GM18861 (cell line): ENCODE data around the gene LEPROT.

Experiments
- ATAC-seq: cut with Tn5 transposase; IDR thresholded peaks from one replicate; pipeline ENCODE4 v1.9.1; 2021; ENCODE audit not compliant: unreplicated experiment

LEPROT gene

GRCh38 chr1:65471861-65472332, 51.4 kb downstream of the LEPROT start:
- no peak for ATAC-seq

- no peak for ATAC-seq
Measured at GRCh38 chr1:65476327-65476726, 55.9 kb downstream of the LEPROT start.

GRCh38 chr1:65477414-65478378, 57.2 kb downstream of the LEPROT start:
- ATAC-seq = no peak

GRCh38 chr1:65478379-65479026, 58.0 kb downstream of the LEPROT start:
- no peak for ATAC-seq

GRCh38 chr1:65479554-65480204, 59.2 kb downstream of the LEPROT start:
- no peak for ATAC-seq

DNA sequence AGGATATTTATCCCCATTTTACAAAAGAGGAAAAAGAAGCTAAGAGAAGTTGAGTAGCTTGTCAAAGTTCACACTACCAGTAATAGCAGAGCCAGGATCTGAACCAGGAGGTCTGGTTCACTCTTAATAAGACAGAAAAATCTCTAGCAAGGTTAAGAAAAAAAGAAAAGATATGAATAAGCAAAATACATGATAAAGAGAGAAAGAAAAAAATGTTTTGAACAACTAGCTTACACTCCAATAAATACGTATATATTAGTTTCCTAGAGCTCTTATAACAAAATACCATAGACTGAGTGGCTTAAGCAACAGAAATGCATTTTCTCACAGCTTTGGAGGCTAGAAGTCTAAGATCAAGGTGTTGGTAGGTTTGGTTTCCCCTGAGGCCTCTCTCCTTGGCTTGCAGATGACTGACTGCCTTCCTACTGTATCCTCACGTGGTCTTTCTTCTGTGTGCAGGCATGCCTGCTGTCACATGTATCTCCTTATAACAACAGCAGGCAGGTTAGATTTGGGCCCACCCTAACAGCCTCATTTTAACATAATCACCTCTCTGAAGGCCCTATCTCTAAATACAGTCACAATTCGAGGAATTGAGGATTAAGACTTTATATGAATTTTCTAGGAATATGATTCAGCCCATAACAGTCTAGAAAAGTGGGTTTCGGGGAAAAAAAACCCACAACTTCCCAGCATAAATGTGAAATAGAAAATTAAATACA, 60.4 kb downstream of the LEPROT start:
- no peak for ATAC-seq

DNA sequence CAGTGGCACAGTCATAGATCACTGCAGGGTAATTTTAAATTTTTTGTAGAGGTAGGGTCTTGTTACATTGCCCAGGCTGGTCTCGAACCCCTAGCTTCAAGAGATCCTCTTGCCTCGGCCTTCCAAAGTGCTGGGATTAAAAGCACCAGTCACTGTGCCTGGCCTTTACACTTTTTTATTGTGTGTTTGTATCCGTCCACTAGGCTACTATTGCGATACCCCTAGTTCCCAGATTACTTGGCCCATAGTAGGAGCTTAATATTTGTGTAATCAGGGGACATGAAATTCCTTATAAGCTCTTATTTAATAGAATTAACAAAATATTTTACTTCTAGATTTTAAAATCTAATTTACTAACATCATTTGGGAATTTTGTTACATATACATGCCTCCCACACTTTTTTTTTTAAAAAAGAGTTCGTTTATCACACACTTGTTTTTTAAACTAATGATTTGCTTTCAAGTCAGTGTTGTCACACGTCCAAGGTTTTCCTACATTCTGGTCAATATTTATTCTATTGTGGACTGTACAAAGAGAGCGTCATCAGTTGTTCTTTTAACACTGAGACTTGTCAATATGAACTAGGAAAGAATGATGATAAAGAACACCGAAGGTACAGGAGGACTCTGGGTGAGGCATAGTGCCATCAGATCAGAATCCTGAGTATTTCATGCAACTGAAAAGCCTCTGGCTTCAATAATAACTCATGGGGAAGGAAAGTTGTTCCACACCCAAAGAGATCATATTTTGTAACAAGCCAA, 63.7 kb downstream of the LEPROT start:
- no peak for ATAC-seq
